Hematopoietic multipotent progenitor cell treated with erythropoietin and hydrocortisone succinate and interleukin-3 and kit ligand, for 4 days (in vitro differentiated cells): ENCODE data around the gene ZNF688.

Experiments
- DNase-seq: peaks from one replicate; pipeline ENCODE4 v3.0.0-alpha.2; 2015

Gene ZNF688

DNA sequence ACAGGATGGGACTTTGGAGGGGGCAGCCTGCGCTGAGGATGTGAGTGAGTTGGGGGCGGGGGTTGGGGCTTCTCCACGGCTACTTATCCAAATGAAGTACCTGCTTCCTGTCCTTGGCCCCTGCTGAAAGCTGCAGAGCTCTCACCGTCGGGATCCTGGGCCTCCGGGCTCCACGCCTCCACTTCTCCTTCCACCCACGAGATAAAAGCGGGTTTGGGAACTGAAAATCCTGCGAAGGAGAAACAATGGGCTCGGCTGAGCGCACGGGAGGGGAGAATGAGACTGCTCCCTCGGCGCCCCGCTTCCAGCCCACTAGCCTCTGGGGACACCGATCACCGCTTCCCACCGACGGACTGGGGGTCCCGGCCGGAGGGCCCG lies 13.5 kb upstream of the ZNF688 start:
- DNase-seq = peak; percentile 60

DNA sequence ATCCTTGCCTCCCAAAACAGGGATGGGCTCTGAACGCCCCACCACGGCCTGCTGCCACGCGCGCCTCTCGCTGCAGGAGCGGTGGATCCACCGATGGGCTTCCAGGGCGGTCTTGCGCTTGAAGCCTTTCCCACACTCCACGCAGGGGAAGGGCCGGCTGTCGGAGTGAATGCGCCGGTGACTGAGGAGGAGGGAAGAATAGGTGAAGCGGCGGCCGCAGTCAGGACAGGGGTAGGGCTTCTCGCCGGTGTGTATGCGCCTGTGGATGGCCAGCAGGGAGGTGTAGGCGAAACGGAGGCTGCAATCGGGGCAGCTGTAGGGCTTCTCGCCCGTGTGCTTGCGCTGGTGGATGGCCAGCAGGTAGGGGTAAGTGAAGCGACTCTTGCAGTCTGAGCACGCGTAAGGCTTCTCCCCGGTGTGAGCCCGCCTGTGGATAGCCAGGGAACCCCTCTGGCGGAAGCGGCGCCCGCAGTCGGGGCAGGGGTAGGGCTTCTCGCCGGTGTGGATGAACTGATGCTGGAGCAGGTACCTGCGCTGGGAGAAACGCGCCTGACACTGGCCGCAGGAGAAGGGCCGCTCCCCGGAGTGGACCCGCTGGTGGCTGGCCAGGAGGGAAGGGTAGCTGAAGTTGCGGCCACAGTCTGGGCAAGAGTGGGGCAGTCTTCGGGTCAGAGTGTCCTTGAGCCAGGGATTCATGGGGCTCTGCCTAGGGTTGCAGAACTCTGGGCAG lies 11.3 kb upstream of the ZNF688 start:
- no peak for DNase-seq

DNA sequence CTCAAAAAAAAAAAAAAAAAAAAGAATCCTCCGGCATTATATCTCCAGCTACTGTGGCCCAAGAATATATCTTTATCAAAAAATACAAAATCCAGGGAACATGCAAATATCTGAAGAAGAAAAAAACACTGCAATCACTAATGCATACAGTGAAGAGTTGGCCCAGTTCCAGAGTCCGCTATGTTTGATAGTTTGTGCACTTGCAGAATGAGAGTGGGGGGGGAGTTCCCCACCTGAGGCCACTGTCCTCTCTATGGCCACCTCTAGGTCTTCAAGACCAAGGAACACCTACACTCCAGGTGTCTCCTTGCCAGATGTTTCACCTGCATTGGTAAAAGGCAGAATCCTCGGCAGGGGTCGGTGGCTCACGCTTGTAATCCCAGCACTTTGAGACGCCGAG lies 9.9 kb upstream of the ZNF688 start:
- DNase-seq = peak; percentile 46

DNA sequence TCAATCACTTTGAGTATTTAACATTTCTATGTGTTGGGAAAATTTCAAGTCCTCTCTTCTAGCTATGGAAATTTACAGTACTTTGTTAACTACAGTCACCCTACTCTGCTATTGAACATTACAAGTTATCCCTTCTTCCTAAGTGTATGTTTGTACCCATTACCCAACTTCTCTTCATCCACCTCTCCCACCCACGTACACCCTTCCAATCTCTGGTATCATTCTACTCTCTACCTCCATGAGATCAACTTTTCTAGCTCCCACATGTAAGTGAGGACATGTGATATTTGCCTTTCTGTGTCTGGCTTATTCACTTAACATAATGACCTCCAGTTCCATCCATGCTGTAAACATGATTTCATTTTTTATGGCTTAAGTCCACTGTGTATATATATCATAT lies 3.2 kb upstream of the ZNF688 start:
- no peak for DNase-seq

DNA sequence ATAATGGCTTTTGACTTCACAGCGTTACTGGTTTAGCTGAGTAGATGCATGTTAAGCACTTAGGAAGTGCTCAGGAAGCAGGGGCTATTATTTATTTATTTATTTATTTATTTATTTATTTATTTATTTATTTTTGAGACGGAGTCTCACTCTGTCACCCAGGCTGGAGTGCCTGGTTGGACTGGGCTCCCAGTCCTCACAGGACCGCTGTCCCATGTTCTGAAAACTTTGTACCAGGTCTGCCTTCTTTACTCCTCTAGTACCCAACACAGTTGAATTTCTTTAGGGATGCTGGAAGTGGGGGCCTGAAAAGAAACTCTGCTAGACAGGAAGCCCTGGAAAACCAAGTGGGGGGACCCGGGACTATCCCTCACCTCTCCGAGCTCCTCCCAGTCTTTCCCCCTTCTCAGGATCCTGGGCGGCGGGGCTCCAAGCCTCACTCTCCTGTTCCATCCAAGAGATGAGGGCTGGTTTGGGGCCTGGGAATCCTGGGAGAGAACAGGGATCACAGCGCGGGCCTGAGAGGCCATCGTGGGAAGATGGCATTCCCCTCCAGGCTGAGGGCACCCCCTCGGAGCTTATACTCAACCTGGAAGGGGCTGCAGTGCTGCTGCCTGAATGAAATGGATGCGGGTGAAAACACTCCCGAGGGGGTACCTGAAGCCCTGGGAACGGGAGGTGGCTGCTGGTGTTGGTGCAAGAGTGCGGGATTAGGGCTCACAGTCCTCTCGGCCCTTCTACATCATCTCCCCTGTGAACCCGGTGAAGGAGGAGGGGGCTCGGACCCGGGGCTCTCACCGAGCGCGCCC lies 674 bp downstream of the ZNF688 start:
- peak; percentile 35 for DNase-seq

DNA sequence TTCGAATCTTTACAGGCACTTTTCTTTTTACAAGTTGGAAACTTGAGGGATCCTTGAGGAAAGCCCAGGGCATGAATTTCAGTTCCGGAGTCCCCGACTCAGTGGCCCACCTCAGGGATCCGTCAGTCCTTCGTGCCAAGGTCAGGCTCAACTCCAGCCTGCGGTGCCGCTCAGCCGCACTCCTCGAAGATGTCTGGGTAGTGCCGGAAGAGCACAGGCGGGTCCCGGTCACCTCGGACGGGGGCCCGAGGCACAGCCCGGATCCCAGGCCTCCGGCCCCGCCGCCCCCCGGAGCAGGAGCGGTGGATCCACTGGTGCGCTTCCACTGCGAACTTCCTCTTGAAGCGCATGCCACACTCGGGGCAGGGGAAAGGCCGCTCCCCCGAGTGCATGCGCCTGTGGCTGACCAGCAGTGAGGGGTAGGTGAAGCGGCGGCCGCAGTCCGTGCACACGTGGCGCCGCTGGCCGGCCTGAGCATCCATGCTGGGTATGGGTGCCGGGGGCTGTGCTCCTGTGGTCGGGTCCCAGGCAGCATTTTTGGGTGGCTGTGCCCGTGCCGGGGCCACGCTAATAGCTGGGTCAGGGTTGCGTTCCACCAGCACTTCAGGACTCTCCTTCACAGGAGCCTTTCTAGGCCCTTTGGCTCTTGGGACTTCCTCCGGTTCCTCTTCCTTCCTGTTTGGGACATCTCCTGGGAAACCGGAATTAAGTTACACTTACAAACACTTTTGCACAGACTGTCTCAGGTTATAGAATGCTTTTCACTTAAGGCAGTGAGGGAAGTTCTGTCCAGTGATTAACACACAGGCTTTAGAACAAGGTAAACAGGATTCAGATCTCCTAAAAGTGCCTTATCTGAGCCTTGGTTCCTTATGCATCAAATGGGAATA lies 1.5 kb downstream of the ZNF688 start:
- no peak for DNase-seq

DNA sequence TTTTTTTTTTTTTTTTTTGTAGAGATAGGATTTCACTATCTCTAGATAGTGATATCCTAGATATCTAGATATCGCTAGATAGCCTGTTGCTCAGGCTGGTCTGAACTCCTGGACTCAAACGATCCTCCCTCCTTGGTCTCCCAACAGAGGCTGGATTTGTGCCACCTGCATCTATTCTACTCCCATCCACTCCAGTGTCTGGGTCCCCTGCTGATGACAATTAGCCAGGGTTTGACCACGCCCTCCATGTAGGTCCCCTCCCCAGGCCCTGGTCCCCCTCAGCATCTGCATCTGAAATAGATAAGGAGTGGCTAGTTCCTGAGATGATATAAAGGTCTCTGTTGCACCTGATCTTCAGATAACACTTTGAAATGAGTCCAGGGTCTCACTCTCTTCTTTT lies 2.2 kb downstream of the ZNF688 start:
- no peak for DNase-seq

DNA sequence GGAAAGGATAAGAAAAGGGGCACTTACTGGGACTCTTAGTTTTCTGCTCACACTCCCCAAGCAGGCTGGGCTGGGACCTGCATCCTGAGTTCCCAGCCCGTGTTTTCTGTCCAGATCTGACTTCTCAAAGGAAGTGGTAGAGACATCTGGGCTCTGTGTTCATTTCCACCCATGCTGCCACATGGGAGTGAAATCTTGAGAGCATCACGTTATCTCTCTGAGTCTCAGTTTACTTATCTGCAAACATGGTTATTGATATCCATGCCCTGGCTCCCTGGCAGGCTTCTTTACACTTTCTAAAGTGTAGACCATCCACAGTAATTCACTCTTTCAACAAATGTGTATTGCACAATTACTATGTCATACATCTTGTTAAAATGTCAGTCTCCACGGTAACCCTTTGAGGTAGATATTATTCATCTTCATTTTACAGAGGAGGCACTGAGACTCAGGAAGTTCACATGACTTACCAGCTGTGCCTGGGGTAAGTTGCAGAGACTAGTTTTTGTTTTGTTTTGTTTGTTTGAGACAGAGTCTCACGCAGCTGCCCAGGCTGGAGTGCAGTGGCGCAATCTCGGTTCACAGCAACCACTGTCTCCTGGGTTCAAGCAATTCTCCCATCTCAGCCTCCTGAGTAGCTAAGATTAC lies 3.4 kb downstream of the ZNF688 start:
- peak; percentile 81 for DNase-seq

DNA sequence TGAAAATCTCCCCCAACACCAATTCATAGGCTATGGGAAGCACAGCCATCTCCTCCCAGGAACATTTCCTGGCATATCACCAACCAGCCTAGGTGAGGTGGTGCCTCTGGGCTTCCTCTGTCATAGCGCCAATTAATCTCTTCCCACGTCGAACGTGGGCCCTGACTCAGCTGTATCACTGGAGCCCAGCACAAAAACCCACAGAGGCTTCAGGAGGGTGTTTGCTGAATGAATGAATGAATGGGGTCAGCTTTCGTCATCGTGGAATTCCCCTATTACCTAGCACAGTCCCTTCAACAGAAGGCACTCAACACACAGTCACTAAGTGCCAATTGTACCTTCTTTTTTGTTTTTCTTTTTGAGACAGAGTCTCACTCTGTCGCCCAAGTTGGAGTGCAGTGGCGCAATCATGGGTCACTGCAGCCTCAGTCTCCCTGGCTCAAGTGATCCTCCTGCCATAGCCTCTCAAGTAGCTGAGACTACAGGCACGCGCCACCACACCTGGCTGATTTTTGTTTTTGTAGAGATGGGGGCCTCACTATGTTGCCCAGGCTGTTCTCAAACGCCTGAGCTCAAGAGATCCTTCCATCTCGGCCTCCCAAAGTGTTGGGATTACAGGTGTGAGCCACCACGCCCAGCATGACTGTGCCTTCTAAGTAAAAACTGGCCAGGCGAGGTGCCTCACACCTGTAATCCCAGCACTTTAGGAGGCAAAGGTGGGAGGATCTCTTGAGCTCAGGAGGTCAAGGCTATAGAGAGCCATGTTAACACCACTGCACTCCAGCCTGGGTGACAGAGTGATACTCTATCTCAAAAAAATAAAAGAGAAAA lies 4.1 kb downstream of the ZNF688 start:
- DNase-seq = no peak

DNA sequence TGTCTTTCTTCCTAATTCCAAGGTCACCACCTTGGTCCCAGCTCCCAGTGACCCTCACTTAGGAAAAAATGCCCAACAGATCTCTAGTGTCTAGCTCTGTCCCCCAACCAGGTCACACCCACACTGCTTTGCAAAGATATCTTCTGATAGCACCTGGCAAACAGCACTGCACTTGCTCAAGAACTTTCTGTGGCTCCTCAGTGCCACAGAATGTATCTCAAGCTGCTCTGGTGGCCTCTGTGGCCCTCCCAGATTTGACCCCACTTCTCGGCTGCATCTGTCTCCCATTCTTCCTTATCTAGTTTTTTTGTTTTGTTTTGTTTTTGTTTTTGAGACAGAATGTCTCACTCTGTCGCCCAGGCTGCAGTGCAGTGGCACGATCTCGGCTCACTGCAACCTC lies 5.0 kb downstream of the ZNF688 start:
- peak; percentile 31 for DNase-seq

DNA sequence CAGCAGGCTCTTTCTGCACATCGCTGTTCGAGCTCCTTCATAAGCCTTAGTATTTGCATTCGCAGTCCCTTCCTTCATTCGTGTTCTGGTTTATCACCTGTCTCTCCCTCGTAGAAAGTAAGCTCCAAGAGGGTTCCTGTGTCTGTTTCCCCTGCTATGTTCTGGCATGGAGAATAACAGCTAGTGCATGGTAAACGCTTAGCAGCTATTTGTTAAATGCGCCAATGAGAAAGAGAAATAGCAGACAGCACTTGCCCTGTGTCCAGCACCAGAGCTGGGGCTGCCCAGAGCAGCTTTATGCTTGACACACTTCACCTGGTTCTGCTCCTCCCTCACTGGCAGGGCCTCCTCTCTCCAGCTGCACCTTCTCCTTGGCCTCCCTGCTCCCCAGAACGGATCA lies 5.5 kb downstream of the ZNF688 start:
- DNase-seq = no peak

DNA sequence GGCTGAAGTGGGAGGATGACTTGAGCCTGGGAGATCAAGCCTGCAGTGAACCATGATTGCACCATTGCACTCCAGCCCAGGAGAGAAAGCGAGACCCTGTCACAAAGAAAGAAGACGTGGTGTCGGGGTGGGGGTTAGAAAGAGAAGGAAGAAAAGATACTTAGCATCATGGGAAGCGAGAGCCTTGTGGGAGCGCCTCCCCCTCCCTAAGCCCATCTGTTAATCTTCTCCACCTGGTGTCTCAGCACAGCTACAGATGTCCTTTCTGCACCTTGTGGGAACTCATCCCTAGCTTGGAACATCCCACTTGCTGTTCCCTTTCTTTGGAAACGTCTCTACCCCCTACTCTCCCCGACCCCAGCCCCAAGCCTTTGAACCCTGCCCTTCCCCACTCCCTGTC lies 6.0 kb downstream of the ZNF688 start:
- DNase-seq = no peak

DNA sequence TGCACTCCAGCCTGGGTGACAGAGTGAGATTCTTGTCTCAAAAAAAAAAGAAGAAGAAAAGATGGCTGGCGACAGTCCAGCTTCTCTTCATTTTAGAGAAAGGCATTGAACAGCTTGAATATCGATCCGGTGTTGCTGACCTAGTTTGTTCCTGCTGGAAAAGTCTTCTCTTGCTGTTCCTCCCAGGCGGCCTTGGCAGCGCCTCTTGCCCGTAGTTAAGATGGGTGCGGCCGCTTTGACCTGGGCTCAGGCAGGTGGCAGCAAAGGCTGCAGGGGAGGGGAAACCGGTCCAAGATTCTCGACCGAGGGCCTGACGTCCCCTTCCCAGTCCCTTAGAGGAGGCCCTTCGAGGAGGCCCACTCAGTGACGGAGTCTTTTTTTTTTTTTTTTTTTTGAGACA lies 9.5 kb downstream of the ZNF688 start:
- DNase-seq = peak; percentile 40

DNA sequence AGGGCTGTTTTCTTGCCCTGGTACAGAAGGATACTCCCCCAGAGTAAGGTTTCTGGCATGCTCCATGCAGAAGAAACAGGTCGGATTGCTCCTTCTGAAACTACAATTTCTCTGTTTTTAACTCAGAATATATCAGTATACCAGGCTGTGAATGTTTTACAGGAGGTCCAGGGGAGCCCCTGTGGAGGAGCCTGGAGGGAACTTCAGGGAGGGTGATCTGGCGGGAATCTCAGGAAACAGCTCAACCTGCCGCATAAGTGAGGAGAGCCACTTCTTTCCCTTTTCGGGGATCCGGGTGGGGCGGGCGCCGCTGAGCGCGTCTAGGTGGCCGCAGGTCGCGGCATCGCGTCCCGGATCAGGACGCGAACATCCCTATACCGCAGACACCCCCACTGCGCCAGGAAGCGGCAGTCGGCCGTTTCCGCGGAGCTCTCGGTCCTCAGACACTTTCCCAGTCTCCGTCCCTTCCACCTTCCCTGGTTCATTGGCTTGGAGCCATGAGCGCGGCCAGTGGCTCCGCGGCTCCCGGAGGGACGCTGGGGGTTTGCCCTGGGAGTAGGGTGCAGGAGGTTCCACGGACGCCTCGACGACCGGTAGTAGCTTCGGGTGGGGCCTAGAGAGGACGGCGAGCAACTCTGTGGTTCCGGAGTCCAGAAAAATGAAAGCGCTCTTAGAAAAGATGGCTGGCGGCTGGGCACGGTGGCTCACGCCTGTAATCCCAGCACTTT lies 10.3 kb downstream of the ZNF688 start:
- peak; percentile 58 for DNase-seq

DNA sequence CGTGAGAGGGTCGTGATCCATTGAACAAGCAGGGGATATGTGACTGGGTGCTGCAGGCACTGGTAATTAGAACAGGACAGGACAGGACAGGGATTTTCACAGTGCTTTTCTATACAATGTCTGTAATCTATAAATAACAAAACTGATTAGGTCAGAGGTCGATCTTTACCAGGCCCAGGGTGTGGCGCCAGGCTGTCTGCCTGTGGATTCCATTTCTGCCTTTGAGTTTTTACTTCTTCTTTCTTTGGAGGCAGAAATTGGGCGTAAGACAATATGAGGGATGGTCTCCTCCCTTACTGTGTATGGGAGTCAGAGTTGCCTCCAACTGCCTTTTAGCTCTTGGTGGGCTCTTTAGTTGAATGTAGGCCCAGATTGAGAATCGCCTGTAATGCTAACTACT lies 11.8 kb downstream of the ZNF688 start:
- DNase-seq = peak; percentile 38

DNA sequence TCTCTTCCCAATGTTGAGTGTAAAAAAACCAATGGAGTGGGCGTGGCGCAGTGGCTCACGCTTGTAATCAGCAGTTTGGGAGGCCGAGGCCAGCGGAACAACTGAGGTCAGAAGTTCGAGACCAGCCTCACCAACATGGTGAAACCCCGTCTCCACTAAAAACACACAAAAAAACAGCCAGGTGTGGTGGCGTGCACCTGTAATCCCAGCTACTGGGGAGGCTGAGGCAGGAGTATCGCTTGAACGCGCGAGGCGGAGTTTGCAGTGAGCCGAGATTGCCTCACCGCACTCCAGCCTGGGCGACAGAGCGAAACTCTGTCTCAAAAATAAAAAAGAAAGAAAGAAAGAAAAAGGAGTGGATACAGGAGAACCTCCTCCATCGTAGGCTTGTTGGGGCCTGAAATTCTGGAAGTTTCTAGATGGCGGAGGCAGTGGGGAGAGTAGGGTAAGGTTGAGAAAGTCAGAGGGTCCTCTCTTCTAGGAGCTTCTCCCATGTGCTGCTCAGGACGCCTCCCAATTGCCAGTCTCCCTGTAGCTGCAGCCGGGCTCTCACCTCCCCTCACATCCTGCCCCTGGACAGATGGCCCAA lies 12.6 kb downstream of the ZNF688 start:
- no peak for DNase-seq

DNA sequence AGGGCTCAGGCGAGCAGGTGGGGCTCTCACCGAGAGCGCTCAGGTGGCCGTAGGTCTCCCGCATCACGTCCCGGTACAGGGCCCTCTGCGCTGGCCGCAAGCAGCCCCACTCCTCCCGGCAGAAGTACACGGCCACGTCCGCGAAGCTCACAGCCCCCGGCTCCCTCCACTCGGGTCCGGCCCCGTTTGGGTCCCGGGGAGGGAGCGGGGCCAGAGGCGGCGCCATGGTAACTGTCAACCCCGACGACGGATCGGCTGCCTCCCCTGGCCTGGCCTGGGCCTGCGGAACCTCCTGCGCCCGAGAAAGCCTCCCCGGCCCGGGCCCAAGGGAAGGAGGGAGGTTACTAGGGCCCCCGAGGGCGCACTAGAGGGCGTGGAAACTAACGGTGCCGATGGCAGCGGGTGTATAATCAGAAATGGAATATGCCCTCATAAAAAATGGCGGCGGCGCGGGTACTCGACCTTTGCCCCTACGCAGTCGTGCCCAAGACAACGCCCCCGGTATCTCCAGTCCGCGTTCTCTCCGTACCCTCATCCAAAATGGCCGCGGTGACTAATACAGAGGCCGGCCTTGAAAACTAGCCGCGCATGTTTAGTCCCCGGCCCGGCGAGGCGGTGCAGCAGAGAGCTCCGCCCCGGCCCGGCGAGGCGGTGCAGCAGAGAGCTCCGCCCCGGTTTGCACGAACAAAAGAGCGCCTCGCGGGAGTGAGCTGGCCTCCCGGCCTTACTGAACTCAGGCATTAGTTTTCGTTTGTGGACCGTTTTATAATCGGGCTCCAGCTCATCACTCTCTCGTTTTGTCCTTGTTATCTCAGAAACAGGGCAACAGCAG lies 13.3 kb downstream of the ZNF688 start, which contains the start of gene ZNF764:
Gene ZNF764, minus strand, starts transcription at position 418 of the 832 bp plus-strand sequence. Its CDS starts 192 bp downstream, at position 226.
- DNase-seq = peak; percentile 100

DNA sequence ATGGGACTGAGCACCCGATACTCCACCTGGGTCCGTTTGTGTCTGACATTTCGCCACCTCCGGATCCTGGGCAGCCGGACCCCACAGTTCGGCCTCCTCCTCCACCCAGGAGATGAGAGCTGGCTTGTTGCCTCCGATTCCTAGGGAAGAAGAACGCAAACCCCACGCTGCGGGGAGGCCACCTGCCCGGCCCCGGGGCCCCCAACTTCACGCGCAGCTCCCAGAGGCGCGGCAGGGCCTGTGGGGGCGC lies 13.9 kb downstream of the ZNF688 start:
- DNase-seq = peak; percentile 48

DNA sequence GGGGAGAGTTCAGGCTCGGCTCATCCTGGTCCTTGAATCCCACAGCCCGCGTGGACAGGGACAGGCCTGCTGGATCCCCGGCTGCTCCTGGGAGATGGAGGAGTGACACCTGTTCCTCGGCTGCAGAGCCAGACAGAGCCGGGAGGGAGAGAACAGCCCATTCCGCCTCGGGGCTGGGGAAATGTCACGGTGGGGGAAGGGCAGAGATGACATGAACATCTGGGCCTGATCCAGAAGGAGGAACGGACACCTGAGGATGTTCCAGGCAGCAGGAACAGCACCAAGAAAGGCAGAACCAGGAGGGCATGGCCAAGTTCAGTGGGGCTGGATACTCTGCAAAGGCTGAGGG lies 15.4 kb downstream of the ZNF688 start:
- DNase-seq = no peak
